GM21528 (cell line): Measurements from ENCODE around the gene CXXC5.
"Not testable (repeated sequence)": the region's sequence is repeated elsewhere in the genome, so short reads cannot be mapped to it uniquely, and the experiment has no call there.

Experiments used
- ATAC-seq: cut with Tn5 transposase; IDR thresholded peaks from one replicate; pipeline ENCODE4 v1.9.1; 2021; ENCODE audit warnings: mild to moderate bottlenecking, moderate library complexity; ENCODE audit not compliant: unreplicated experiment, low FRiP score

CXXC5 gene

DNA sequence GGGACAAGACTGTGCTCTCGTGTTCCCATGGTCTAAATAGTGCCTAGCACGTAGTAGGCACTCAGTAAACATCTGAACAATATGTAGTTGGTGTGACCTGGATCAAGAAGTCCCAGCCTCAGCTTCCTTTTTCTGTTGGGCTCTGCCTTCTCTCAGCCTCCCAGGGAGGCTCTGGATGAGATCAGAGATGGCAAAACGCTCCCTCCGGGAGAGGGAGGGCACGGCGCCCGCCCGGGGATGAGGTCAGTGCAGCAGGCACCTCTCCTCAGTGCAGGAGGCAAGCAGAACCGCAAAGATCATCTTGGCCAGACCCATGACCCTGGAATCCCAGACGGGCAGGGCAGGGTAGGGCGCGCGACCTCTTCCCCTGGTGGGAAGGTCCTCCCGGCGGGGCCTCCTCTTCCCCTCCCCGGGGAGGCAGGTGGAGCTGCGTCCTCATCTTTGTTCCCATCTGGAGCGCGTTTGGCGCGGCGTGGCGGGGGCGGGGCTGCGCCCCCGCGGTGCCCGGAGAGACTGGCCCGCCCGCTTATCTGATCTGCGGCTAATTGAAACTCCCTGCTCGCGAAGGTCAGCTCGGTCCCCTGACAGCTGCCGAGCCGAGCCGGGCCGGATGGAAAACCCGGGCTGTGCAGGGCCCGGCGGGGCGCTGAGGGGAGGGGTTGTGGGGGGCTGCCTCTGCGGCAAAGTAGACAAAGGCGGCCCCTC, 60.9 kb downstream of the CXXC5 start:
- ATAC-seq, result no peak

DNA sequence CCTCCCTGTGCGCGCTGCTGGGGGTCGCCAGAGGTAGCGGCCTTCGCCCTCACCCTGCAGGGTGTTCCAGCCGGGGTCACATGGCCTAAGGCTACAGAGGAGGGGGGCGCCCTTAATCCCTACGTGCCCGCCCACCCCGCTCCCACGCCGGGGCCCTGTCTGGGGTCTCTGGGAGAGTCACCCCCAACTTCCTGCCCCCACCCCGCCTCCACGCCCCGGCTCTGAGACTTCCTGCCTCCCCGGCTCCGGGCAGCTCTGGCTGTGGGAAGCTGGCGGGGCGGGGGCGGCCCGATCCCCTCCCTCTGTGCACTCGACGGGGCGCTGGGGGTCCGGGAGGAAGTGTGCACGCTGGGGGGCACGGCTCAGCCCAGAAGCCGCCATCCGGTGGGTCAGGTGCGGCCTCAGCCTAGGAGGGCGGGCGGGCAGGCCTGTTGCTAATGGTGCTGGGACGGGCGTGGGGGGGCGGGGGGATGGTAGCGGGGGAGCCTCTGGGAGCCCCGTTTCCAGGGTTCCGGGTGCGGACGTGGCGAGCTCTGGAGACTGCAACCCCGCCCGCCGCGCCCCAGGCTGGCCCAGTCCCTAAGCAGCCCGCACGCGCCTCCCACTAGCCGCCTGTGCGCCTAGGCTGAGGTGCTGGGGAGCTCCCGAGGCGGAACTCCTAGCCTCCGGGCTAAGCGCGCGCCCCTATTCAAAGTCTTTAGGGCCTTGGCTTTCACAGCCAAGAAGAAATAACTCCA, 61.6 kb downstream of the CXXC5 start:
- ATAC-seq, result no peak

DNA sequence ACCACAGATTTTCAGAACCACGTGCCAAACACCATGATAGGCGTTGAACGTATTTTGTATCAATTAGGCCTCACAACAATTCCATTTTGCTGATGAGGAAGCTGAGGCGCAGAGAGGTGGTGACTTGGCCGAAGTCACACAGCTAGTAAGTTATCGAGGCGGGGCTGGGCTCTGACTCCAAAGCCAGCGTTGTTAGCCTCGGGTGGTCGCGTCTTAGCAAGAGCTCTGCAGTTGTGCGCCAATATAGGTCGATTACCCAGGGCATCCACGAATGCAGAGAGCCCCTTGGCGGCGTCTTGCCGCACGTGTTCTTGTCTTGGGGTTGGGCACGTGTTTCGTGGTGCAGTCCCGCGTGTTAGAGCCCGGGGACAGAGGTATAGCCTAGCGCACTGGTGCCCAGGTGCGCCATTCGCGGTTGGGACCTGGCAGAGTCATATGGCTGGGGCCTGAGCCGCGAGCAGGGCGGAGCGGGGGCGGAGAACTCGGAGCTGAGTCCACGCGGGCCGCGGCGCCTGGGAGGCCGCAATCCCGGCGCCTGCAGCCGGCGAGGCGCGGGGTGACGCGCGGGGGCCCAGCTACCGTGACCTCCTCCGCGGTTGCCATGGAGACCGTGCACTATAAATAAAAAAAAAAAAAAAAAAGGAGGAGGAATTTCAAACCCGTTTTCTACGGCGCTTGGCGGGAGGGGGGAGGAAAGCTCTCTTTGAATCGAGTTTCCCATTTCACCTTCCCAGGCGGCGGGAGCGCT, 62.3 kb downstream of the CXXC5 start:
- no peak for ATAC-seq

DNA sequence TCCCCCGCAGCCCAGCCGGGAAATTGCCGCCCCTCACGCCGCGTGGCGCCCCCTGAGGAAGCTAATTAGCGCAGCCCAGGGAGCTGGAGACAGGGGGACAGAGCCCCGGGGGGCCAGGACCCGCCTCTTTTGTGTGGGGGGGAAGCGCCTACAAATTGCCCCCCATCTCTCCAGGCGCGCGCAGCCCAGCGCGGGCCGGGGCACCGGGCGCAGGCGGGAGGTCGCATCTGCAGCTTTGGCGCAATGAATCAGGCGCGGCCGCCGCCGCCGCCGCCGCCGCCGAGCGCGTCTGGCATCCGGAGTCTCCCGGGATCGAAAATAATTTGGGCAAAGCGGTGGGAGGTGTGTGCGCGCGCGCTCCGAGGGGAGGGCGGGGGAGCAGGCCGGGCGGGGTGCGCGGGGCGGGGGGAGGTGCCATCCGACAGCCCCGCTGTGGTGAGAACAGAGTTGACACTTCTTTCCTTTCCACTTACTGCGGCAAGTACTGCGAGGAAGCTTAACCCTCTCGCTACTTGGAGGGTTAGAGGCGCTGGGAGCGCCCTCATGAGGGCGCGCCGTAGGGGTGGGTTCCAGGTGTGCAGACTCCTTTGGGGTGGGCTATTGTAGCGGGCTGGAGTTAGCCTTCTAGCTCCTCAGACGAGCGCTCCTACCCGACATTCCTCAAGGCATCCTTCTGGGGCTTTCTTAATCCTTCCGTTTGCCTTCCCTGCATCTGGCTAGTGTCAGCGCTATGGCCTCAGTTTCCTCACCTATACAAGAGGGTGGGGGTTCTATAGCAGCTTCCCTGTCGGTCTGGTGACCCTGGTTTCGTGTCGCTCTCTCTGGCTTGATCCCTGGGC, 63.1 kb downstream of the CXXC5 start:
- no peak for ATAC-seq

DNA sequence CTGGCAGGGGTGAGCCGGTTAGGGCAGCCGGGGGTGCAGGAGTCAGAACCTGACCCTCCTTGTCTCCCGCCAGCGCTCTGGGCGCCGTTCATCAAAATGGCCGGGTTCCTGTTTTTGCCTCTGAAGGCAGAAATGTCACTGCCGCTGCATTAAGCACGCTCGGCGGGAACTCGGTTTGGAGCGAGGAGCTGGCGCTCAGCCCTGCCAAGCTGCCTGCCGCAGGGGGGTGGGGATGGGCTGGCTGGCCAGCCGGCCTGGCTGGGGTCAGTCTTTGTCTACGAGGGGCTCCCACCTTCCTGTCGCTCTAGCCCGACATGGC, 63.7 kb downstream of the CXXC5 start:
- no peak for ATAC-seq

DNA sequence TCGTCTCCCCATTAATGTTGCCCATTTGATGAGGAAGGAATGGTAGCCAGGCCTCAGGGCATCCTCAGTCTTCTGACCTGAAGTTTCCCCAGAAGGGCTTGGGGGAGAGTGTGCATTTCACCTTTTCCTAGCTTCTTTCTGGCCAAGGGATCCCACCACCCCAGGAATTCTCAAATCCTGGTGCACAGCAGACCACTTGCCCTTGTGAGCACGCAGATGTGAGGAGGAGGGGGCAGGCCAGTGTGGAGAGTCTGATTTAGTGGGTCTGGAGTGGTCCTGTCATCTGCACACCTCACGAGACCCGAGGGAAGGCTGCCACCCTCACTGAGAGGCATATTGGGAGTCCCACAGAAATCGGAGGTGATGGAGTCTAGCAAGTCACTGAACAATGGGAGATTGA, 64.3 kb downstream of the CXXC5 start:
- no peak for ATAC-seq

DNA sequence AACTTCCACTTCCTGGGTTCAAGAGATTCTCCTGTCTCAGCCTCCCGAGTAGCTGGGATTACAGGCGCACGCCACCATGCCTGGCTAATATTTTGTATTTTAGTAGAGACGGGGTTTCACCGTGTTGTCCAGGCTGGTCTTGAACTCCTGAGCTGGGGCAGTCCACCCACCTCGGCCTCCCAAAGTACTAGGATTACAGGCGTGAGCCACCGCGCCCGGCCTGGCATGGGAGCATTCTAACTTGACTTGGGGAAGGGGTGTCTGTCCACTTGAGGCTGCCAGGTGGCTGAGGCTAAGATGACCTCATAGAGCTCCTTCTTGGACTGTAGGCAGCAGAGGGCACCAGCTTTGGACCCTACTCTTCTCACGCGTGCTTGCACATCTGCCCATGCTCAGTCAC, 65.7 kb downstream of the CXXC5 start:
- not testable (repeated sequence) for ATAC-seq

DNA sequence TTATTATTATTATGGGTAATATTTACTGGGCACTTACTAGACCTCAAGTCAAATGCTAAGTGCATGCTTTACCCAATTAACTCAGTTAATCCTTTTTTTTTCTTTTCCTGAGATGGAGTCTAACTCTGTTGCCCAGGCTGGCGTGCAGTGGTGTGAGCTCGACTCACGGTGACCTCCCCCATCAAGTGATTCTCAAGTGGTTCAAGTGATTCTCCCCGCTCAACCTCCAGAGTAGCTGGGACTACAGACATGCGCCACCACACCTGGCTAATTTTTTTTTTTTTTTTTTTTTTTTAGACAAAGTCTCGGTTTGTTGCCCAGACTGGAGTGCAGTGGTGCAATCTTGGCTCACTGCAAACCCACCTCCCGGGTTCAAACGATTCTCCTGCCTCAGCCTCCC, 69.1 kb downstream of the CXXC5 start:
- ATAC-seq, result no peak

DNA sequence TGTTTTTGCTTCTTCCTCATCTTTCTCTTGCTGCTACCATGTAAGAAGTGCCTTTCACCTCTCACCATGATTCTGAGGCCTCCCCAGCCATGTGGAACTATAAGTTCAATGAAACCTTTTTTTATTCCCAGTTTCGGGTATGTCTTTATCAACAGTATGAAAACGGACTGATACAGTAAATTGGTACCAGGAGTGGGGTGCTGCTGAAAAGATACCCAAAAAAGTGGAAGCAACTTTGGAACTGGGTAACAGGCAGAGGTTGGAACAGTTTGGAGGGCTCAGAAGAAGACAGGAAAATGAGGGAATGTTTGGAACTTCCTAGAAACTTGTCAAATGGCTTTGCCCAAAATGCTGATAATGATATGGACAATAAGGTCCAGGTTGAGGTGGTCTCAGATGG, 70.3 kb downstream of the CXXC5 start:
- ATAC-seq, result not testable (repeated sequence)

DNA sequence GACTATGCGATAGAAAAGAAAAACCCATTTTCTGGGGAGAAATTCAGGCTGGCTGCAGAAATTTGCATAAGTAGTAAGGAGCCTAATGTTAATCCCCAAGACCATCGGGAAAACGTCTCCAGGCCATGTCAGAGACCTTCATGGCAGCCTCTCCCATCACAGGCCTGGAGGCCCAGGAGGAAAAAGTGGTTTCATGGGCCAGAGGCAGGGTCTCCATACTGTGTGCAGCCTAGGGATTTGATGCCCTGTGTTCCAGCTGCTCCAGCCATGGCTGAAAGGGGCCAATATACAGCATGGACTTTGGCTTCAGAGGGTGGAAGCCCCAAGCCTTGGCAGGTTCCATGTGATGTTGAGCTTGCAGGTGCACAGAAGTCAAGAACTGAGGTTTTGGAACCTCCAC, 71.8 kb downstream of the CXXC5 start:
- ATAC-seq, result not testable (repeated sequence)

DNA sequence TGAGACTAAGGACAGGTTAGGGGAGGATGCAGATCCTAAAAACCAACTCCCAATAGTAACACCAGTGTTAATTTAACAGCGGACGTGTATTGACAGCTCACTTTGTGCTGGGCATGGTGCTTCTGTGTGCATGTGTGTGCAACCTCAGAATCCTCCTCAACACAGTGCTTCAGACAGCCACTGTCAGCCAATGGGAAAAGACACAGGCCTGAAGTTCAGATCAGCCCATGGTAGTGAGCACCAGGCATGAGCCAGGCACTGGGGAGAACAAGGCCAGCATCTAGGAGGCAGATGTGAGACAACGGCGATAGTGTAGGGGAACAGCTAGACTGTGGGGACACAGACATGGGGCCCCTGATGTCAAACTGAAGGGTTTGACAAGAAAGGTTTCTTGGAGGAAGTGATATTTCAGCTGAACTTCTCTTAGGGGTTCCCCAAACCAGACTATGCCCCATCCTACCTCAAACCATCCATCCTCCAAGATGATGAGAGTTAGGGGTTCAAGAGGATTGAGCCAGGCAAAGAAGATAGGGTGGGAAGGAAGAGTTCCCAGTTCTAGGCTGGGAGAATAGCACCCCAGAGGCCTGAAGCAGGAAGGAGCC, 75.9 kb downstream of the CXXC5 start:
- no peak for ATAC-seq

DNA sequence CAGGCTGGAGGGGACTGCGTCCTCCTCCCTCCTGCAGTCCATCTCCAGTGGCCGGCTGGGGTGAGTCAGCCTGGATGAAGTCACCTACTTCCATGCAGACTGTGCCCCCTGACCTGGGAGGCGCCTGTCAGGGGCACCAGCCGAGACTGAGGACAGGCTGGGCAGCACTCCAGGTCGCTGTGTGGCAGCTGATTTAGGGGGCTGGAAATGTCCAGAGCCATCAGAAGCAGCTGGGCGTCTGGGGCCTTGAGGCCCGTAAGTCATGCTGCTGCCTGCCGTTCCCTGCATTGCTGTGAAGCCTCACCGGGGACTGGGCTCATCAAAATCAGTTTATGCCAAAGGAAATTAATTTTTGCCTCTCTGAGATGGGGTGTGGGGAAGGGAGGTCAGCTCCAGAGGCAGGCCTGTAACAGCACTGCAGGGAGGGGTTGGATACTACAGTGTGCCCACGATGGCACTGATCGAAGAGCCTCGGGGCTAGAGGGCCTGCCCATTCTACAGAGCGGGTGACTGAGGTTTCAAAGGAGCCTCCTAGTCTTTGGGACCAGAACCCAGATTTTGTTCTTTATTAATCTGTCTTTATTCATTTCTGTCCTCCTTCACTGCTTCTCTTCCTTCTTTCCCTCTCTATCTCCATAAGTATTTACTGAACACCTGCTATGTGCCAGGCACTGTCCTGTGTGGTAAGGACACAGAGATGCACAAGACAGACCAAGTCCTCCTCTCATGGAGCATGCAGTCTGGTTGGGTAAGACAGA, 77.1 kb downstream of the CXXC5 start:
- no peak for ATAC-seq

DNA sequence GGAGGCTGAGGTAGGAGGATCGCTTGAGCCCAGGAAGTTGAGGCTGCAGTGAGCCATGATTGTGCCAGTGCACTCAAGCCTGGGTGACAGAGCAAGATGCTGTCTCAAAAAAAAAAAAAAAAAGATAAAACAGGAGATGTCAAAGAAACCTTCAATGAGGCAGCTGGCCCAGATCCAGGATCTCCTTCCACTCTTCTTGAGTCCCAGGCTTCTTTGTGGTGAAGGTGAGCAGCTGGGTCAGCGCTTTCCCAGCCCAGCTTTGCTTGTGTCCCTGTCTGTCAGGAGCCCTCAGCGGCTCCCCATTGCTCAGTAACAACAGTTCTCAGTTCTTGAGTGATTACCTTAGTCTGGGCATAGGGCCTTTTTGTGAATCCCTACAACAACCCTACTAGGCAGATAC, 78.1 kb downstream of the CXXC5 start:
- no peak for ATAC-seq

DNA sequence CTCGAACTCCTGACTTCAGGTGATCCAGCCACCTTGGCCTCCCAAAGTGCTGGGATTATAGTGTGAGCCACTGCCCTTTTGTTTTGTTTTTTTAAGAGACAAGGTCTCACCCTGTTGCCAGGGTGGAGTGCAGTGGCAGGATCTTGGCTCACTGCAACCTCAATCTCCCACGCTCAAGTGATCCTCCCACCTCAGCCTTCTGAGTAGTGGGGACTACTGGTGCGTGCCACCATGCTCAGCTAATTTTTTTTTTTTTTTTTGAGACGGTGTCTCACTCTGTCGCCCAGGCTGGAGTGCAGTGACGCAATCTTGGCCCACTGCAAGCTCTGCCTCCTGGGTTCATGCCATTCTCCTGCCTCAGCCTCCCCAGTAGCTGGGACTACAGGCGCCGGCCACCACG, 79.5 kb downstream of the CXXC5 start:
- ATAC-seq, result not testable (repeated sequence)

DNA sequence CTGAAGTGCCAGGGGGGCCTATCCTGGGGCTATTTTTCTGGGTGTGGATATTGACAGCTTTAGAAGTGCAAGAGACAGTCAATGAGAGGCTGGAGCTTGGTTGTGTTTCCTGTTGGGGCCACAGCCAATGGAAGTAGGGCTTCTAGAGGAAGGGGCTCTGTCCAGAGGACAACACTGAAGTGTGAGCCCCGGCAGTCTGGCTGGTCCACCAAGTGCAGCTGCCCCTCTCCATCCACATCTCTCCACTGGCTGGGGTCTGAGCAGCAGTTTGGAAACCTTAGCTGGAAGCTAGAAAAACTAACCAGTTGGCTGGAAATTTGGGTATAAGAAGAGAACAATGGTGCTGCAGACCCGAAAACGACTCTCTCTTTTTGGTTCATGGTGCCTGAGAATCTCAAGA, 83.1 kb downstream of the CXXC5 start:
- ATAC-seq, result no peak

DNA sequence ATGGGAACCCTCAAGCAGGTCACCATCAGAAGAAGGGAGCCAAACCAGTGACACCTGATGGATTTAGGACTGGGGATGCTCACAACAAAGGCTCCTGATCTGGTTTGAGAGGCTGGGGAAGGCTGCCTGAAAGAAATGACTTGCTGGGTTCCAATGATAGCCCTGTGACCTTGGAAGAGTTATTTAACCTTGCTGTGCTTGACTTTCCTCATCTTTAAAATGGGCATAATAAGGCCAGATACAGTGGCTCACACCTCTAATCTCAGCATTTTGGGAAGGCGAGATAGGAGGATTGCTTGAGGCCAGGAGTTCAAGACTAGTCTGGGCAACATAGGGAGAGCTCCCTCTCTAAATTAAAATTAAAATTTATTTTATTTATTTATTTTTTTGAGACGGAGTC, 83.9 kb downstream of the CXXC5 start:
- no peak for ATAC-seq

DNA sequence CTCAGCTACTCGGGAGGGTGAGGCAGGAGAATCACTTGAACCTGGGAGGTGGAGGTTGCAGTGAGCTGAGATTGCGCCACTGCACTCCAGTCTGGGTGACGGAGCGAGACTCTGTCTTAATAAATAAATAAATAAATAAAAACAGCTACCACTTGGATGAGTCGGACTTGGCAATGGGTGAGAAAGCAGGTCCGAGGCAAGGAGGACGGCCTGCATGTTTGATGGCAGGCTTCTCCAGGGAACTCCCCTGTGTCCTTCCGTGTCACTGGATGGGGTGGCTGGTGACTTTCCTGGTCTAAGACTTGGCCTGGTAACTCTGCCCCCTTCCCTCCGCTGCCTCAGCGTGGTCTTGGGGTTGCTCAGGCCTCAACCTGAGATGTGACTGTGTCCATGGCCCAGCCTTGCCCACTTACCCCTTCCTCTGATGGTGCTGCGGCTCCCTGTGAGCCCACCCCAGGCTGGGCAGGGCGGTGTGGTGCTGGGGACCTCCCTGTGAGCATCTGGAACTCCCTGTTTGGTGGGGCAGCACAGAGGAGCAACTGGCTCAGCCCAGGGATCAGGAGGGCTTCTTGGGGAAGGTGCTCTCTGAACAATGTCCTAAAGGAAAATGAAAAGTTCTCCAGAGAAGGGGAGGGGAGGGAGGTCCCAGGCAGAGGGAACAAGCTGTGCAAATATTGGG, 85.0 kb downstream of the CXXC5 start:
- no peak for ATAC-seq
